Measurements from ENCODE around the gene TTPAL.

Gene TTPAL, protein sequence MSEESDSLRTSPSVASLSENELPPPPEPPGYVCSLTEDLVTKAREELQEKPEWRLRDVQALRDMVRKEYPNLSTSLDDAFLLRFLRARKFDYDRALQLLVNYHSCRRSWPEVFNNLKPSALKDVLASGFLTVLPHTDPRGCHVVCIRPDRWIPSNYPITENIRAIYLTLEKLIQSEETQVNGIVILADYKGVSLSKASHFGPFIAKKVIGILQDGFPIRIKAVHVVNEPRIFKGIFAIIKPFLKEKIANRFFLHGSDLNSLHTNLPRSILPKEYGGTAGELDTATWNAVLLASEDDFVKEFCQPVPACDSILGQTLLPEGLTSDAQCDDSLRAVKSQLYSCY

DNA sequence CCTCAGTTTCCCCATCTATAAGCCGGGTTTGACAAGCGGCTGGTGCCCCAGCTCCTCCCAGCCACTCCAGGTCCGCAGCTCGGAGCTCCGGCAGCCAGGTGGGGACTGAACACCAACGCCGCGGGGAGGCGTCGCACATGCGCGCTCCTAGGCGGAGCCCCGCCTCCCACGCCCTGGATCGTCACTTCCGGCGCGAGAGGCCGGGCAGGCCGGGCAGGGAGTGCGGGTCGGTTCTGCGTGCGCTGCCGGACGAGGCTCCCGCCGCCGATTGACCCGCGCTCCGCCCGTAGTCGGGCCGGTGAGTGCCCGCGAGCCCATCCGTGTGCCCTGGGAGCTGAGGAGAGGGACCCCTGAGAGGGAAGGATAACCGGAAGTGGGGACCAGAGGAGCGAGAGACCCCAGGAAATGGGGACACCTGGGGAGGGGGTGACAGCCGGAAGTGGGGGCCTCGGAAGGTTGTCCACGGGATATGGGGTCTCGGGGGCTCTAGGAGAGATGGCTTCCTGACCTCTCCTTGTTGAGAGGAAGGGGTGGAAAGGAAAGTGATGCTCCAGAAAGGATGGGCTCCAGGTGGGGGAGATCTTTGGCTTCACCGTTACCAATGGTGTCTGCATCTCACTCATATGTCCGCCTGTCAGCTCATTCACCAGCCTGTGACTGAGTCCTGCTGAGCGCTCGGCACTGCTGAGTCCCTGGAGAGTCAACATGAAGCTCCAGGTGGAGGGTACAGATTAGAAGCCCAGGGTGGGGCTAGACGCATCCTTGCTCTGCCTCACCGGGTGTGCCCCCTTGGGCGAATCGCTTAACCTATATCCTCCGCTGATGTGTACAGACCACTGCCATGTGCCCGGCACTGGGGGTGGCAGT, at the start of gene TTPAL:
TTPAL (plus strand) TSS at position 181 of the 867 bp plus-strand sequence. CDS start 4,126 bp downstream, outside the sequence.
- DNase-seq = peak; percentile 63 to 82

DNA sequence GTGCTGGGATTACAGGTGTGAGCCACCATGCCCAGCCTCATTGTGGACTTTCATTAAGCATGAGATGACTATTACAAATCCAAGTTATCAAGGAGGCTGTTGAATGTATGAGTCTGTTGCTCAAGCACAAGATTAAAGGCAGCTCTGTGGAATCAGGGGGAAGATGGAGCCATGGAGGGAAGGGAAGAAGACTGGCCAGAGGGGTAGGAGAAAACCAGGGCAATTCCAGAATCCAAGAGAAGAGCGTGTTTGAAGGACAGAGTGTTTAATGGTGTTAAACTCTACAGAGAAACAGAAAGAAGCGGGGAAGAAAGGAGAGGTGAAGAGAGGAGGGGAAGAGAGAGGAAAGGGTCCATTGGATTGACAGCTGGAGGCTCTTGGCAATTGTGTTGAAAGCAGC, 49.8 kb upstream of the TTPAL start:
- DNase-seq = no peak

DNA sequence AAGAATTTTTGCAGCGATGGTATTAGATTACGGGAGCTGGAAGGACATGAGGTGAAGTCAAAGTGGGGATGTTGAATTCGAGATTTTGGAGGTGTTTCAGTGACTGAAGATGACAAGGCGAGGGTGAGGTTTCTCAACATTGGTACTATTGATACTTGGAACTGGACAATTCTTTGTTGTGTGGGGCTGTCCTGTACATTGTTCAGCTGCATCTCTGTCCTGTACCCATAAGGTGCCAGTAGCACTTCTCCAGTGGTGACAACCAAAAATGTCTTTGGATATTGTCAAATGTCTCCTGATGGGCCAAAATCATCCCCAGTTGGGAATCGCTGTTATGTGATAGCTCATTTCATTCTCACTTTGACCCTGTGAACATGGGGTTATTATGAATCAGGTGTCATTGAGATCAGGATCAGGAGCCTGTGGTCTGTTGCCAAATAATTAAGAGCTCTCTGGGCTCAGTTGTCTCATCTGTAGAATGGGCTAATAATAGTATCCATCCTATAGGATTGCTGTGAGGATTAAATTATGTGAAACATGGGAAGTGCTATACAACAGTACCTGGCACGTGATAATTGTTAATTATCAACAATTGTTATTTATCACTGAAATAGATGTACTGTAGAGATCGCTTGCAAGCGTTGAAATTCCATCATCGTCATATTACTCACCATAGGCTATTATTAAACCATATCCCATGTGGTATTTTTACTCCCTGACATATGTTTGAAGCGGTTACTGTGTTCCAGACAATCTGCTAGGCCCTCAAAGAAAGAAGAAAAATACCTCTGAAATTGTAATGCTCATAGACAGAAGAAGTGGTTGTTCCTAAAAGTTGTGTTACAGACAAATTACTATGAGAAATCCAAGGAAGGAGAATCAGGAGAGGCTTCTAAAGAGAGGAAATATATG, 48.5 kb upstream of the TTPAL start:
- DNase-seq = peak in 1 of 2 donors; percentile 36

DNA sequence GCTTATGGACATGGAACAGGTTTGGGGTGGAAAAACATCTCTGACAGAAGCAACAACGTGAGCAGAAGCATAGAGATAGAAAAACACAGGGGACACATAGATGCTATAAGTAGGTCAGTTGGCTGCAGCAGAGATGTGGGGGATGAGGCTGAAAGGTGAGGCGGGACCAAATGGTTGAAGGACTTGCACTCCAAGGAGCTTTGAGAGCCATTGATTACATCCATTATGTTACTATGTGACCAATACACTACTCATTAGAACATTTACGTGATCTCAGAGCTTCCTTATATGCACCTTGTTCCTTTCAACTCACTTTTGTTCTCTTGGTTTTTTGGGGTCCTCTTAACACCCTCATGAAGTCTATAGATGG, 47.9 kb upstream of the TTPAL start:
- no peak for DNase-seq

DNA sequence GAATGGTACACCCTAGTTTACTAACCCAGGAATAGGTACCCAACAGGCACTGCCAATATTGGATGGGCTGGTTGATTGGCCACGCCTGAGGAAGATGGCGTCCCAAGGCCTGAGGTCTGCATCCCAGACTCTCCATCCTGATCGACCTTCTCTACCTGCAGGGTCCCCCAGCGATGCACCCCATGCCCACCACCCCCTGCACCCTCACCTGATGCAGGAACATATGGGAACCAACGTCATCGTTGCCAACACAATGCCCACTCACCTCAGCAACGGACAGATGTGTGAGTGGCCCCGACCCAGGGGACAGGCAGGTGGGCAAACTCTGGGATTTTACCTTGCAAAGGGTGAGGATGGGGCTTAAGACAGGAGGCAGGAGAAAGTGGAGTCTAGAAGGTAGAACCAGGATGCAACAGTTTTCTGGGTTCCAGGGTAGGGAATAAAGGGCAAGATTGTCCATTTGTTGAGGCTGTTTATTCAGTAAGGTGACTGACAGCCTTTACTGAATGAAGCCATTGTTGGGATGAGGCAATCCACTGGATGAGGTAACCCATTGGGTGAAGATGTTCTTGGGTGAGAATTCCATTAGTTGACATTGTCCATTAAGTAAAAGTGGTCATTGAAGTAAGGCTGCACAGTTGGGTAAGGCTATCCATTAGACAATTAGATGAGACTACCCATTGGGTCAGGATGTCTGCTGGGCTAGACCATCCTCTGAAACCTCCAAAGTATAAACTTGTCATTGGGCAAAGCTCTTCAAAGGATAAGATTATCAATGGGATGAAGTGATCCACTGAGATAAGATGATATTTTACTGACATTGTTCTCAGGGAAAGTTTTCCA, 47.3 kb upstream of the TTPAL start:
- no peak for DNase-seq

DNA sequence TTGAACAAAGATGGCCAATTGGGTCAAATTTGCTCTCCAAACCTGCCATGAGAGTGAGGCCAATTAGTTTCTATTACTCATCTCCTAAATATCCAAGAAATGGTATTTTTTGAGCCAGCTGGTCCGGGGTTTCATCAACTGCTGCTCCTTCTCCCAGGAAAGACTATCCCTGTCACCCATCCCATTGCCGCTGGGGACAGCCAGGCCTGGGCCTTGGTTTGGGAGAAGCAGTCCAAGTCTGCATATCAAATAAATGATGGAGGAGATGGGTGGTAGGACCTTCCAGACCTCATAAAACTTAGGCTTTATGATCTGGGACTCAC, 46.7 kb upstream of the TTPAL start:
- DNase-seq = no peak

DNA sequence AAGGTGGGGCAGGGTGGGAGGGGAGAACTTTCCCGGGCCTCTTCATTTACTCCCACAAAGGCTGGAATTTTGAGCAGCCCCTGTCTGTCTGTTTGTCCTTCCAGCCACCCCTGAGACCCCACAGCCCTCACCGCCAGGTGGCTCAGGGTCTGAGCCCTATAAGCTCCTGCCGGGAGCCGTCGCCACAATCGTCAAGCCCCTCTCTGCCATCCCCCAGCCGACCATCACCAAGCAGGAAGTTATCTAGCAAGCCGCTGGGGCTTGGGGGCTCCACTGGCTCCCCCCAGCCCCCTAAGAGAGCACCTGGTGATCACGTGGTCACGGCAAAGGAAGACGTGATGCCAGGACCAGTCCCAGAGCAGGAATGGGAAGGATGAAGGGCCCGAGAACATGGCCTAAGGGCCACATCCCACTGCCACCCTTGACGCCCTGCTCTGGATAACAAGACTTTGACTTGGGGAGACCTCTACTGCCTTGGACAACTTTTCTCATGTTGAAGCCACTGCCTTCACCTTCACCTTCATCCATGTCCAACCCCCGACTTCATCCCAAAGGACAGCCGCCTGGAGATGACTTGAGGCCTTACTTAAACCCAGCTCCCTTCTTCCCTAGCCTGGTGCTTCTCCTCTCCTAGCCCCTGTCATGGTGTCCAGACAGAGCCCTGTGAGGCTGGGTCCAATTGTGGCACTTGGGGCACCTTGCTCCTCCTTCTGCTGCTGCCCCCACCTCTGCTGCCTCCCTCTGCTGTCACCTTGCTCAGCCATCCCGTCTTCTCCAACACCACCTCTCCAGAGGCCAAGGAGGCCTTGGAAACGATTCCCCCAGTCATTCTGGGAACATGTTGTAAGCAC, 46.0 kb upstream of the TTPAL start:
- DNase-seq = no peak

DNA sequence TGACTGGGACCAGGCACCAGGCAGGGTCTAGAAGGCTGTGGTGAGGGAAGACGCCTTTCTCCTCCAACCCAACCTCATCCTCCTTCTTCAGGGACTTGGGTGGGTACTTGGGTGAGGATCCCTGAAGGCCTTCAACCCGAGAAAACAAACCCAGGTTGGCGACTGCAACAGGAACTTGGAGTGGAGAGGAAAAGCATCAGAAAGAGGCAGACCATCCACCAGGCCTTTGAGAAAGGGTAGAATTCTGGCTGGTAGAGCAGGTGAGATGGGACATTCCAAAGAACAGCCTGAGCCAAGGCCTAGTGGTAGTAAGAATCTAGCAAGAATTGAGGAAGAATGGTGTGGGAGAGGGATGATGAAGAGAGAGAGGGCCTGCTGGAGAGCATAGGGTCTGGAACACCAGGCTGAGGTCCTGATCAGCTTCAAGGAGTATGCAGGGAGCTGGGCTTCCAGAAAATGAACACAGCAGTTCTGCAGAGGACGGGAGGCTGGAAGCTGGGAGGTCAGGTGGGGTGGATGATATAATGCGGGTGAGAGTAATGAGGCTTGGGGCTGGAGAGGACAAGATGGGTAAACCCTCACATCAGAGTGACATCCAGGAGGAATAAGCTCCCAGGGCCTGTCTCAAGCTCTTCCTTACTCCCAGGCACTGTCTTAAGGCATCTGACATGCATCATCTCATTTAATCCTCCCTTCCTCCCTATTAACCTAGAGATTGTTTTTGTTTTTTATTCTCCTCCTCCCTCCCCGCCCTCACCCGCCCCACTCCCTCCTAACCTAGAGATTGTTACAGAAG, 45.2 kb upstream of the TTPAL start:
- DNase-seq = no peak

DNA sequence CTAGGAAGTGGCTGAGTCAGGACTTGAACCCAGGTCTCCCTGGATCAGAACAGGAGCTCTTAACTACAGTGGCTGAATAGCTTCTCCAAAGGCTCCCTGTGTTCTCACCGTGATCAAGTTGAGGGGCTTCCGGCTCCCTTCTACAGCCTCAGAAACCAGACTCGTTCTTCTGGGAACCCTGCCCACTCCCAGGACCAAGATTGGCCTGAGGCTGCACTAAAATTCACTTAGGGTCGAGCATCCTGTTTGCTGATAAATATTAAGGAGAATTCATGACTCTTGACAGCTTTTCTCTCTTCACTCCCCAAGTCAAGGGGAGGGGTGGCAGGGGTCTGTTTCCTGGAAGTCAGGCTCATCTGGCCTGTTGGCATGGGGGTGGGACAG, 44.6 kb upstream of the TTPAL start:
- DNase-seq = no peak

DNA sequence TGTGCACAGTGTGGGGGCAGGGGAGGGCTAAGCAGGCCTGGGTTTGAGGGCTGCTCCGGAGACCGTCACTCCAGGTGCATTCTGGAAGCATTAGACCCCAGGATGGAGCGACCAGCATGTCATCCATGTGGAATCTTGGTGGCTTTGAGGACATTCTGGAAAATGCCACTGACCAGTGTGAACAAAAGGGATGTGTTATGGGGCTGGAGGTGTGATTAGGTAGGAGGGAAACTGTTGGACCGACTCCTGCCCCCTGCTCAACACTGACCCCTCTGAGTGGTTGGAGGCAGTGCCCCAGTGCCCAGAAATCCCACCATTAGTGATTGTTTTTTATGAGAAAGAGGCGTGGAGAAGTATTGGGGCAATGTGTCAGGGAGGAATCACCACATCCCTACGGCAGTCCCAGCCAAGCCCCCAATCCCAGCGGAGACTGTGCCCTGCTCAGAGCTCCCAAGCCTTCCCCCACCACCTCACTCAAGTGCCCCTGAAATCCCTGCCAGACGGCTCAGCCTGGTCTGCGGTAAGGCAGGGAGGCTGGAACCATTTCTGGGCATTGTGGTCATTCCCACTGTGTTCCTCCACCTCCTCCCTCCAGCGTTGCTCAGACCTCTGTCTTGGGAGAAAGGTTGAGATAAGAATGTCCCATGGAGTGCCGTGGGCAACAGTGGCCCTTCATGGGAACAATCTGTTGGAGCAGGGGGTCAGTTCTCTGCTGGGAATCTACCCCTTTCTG, 44.0 kb upstream of the TTPAL start:
- no peak for DNase-seq

DNA sequence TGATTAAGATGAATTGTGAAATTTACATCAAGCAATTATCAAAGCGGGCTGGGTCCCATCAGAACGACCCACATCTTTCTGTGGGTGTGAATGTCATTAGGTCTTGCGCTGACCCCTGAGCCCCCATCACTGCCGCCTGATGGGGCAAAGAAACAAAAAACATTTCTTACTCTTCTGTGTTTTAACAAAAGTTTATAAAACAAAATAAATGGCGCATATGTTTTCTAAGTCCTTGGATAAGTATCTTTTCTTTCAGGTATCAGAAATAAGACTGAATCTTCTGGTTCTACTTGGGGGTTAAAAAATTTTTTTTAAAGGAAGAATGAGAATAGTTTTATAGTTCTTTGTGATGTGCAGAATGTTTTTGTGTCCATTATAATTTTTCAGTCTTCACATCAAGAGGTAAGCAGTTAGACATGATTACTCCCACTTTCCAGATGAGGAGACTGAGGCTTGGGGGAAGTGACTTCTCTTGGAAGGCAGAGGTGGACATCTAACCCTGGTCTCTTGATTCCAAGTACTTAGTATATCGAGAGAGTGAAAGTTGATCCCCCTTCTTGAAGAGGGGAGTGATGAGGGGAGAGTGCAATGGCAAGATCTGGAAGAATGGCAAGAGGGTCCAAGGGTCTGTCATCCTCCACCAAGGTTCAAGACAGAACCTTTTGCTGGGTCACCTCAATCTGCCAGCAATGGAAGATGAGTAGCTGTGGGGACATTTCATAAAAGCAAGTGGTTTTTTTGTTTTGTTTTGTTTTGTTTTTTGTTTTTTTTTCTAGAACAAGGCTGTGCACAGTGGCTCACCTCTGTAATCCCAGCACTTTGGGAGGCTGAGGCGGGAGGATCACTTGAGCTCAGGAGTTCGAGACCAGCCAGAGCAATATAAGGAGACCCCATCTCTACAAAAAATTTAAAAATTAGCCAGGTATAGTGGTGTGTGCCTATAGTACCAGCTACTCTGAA, 42.8 kb upstream of the TTPAL start:
- no peak for DNase-seq

DNA sequence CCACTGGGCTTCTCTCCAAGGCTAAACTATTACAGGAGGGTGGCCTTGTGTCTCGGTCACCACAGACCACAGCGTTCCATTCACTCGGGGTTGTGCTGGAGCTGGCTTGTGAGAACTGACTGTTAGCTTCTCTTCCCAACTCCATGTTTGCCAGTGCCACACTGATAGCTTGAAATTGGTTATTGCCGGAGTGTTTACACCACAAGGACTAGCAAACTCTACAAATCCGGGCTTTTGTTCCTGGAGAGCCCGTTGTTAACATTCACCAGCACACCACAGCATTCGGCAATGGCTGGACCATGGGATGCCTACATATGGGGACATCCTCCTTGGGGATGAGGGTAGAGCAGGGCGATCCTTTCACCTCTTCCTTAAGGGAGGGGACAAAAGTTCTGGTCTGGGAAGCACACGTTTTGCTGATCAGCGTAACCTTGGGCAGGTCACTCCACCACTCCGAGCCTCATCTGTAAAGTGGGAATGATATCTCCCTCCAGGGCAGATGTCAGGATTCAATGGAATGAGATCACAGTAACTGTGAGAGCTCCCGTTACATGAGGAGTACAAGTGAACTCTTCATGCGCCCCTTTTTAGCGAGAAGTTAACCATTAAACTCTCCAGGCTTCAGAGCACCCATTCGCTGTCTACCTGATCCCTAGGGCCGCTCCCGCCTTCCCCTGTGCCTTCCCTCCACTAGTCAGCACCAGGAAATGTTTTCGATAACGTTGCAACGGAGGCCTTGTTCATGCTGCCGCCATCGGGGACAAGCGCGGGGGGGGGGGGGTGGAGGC, 41.7 kb upstream of the TTPAL start:
- DNase-seq = no peak

DNA sequence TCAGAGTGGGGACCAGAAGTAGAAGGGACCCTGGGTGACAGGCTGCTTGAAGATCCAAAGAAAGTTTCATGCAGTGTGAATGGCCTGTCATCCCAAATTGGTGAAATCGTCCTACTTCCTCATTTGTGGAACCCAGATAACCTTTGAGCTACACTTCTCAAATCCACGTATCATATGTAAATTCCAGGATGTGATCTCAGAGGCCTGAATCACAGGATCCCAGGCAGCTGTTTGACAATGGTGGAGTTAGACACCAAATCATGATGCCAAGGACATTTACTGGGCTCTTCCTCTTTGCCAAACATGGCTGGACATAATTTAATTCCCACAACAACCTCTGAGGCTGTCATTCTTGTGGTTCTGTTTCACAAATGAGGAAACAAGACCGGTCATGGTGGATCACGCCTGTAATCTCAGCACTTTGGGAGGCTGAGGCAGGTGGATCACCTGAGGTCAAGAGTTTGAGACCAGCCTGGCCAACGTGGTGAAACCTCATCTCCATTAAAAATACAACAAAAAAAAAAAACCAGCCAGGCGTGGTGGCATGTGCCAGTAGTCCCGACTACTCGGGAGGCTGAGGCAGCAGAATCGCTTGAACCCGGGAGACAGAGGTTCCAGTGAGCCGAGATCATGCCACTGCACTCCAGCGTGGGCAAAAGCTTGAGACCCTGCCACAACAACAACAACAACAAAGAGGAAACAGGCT, 39.9 kb upstream of the TTPAL start:
- DNase-seq = no peak

DNA sequence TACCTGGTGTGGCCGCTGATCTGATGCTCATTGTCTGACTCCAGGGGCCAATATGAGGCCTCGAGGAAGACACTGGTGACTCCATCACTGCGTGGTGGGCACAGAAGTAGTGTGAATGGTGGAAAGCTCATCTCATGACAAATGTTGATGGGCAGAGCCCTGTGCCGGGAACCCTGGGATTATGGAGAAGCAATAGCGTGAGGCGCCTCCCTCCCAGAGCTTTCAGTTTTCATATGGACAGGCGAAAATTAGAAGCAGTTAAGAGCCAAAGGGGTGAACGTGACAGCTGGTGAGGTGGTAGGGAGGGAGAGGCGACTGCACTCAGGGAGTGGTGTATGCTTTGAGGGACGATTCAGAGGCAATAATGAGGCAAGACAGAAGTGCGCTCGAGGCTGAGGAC, 39.3 kb upstream of the TTPAL start:
- DNase-seq = no peak

DNA sequence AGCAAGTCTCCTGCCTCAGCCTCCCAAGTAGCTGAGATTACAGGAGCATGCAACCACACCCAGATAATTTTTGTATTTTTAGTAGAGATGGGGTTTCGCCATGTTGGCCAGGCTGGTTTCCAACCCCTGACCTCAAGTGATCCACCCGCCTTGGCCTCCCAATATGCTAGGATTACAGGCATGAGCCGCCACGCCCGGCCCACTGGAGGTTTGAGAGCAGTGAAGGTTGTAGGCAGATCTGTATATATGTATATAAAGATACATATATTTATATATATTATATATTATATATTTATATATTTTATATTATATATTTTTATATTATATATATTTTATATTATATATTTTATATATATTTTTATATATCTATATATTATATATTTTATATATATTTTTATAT, 38.2 kb upstream of the TTPAL start:
- DNase-seq = no peak

DNA sequence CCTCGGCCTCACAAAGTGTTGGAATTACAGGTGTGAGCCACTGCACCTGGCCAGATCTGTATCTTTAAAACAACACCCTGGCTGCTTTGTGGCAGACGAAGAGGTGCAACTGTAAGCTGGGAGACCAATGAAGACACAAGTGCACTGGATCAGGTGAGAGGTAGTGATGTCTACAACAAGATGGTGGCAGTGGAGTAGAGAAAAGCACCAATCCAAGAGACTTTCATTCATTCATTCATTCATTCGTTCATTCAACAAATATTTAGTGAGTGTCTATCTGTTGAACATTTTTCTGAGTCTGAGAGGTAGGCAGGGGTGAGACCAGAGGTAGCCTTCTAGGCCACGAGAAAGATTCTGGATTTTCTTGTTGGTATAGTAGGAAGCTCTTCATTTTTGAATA, 36.9 kb upstream of the TTPAL start:
- DNase-seq = no peak

DNA sequence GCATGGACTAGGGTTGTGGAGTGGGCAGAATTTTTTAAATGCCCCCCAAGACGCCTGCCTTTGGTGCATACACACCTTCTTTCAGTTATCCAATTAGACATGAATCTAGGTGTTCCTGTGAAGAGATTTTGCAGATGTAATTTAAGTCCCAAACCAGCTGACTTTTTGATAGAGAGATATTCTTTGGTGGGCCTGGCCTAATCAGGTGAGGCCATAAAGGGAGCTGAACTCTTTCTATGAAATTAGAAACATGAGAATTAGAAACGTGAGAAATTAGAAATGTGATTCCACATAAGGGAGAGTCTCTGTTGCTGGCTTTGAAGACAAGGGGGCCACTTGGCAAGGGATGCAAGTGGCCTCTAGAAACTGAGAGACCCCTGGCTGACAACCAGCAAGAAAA, 36.4 kb upstream of the TTPAL start:
- DNase-seq = no peak

All from hippocampal formation (tissue), 2 donors.